ENCODE data around the gene PPP3CA. TPM values are rescaled to one million over a fixed set of nuclear protein-coding genes. Genes with fewer than 3 reads are reported as not detected.

Gene PPP3CA
- total and polyA plus RNA-seq, 3 donors from 2014 or later = 19.1 to 44.5 (median 39.1) TPM

GRCh38 chr4:101205916-101206315 is 141.4 kb downstream of the PPP3CA start:
- 78 to 79% methylated on average over 3 of the region's 3 CpGs for WGBS, 2 donors
- Histone ChIP-seq H3K36me3 (ENCODE audit: low read depth, missing control alignments) (no peaks in the 10 kb centered on the region), H3K27ac (no peak overlapping the region), H3K4me3 (no peak overlapping the region), H3K9me3 (no peaks in the 10 kb centered on the region), H3K27me3 (no peaks in the 10 kb centered on the region), H3K4me1 (no peaks in the 10 kb centered on the region)
- intact Hi-C loops (cut with DNase I; ENCODE audit: low total_unique reads) = no loop called here
- DNase-seq = no peak
- TF ChIP-seq CTCF (IDR thresholded peaks at IDR 0.05) (no peak), POLR2A (IDR thresholded peaks at IDR 0.05) (no peak)

GRCh38 chr4:101201421-101201820 is 145.9 kb downstream of the PPP3CA start:
- intact Hi-C loops (cut with DNase I; ENCODE audit: low total_unique reads) = no loop called here
- WGBS, 2 donors = 50 to 79% methylated on average over 2 of the region's 2 CpGs

GRCh38 chr4:101200561-101200960 is 146.8 kb downstream of the PPP3CA start:
- no peak overlapping the region for H3K27ac ChIP-seq

More at GRCh38 chr4:101201421-101201820, 145.9 kb downstream of the PPP3CA start:
- DNase-seq = no peak
- Histone ChIP-seq H3K27ac (no peak overlapping the region), H3K27me3 (no peaks in the 10 kb centered on the region), H3K36me3 (ENCODE audit: low read depth, missing control alignments) (no peaks in the 10 kb centered on the region), H3K9me3 (no peaks in the 10 kb centered on the region), H3K4me1 (peaks cover 7% of the 10 kb centered on the region), H3K4me3 (no peak overlapping the region)
- TF ChIP-seq CTCF (IDR thresholded peaks at IDR 0.05) = no peak
- TF ChIP-seq POLR2A (IDR thresholded peaks at IDR 0.05) = no peak

GRCh38 chr4:101199507-101200285 is 147.6 kb downstream of the PPP3CA start:
- H3K36me3 ChIP-seq (ENCODE audit: low read depth, missing control alignments) = no peaks in the 10 kb centered on the region
- no peak for TF ChIP-seq CTCF (IDR thresholded peaks at IDR 0.05)
- no peak for TF ChIP-seq POLR2A (IDR thresholded peaks at IDR 0.05)
- H3K27me3 ChIP-seq = no peaks in the 10 kb centered on the region
- H3K4me1 ChIP-seq = peaks cover 7% of the 10 kb centered on the region
- 63 to 69% methylated on average over 3 of the region's 3 CpGs for WGBS, 2 donors
- DNase-seq = no peak
- H3K4me3 ChIP-seq = no peak overlapping the region
- intact Hi-C loops (cut with DNase I; ENCODE audit: low total_unique reads) = no loop called here
- H3K9me3 ChIP-seq = no peaks in the 10 kb centered on the region
- H3K27ac ChIP-seq = no peak overlapping the region

More at GRCh38 chr4:101200561-101200960, 146.8 kb downstream of the PPP3CA start:
- H3K4me1 ChIP-seq = peaks cover 7% of the 10 kb centered on the region
- TF ChIP-seq CTCF (IDR thresholded peaks at IDR 0.05) = no peak
- no peak for TF ChIP-seq POLR2A (IDR thresholded peaks at IDR 0.05)
- no peaks in the 10 kb centered on the region for H3K9me3 ChIP-seq
- no peak overlapping the region for H3K4me3 ChIP-seq
- 71 to 86% methylated on average over 4 of the region's 4 CpGs for whole genome bisulfite sequencing, 2 donors
- H3K36me3 ChIP-seq (ENCODE audit: low read depth, missing control alignments) = no peaks in the 10 kb centered on the region
- intact Hi-C loops (cut with DNase I; ENCODE audit: low total_unique reads) = no loop called here
- H3K27me3 ChIP-seq = no peaks in the 10 kb centered on the region
- no peak for DNase-seq
